Stimulated activated CD4-positive, alpha-beta T cell treated with anti-CD3 and anti-CD28 coated beads, Interleukin-4, amount 100 ng/mL, for 24 hours (primary cell): ENCODE data around the gene TMEM25.
"Not testable (repeated sequence)": the region's sequence is repeated elsewhere in the genome, so short reads cannot be mapped to it uniquely, and the experiment has no call there.

ENCODE experiments used
- DNase-seq: peaks from one replicate; pipeline ENCODE4 v3.0.0-alpha.2; 2020

The TMEM25 gene

DNA sequence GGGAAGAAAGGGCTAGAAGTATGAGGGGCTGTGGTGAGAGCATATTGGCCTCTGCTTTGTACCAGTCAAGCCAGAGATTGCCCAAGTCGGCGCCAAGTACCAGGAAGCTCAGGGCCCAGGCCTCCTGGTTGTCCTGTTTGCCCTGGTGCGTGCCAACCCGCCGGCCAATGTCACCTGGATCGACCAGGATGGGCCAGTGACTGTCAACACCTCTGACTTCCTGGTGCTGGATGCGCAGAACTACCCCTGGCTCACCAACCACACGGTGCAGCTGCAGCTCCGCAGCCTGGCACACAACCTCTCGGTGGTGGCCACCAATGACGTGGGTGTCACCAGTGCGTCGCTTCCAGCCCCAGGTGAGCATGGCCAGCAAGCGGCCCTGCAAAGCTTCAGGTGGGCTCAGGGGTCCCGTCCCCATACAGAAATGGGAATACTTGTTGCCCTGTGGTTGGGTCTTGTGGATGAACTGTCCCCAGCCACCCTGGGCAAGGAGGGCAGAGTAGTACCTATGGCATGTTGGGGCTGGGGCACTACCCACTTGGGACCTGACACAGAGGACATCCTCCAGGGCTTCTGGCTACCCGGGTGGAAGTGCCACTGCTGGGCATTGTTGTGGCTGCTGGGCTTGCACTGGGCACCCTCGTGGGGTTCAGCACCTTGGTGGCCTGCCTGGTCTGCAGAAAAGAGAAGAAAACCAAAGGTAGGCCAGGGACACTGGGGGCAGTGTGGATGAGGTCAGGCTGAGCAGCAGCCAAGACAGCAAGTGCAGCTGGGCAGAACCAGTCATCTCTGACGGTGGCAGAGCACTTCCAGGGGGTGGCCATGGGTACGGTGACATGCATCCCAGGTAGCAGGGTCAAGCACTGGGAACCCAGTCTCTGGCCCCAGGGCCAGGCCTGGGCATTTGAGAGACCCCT lies 2.1 kb downstream of the TMEM25 start:
- DNase-seq: no peak

- no peak for DNase-seq
Observed at GRCh38 chr11:118533769-118534729, 3.1 kb downstream of the TMEM25 start.

GRCh38 chr11:118535261-118535660 lies 4.3 kb downstream of the TMEM25 start:
- no peak for DNase-seq

DNA sequence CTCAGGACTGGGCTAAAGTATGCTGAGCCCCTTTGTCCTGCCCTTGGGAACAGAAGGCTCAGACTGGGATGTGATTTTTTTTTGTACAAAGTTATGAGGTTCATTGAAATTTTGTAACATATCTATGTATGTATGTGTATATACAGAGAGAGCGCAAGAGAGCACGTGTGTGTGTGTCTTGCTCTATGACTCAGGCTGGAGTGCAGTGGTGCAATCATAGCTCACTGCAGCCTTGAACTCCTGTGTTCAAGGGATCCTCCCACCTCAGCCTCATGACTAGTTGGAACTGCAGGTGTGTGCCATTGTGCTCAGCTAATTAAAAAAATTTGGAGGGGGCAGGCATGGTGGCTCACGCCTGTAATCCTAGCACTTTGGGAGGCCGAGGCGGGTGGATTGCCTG lies 5.7 kb downstream of the TMEM25 start:
- no peak for DNase-seq

DNA sequence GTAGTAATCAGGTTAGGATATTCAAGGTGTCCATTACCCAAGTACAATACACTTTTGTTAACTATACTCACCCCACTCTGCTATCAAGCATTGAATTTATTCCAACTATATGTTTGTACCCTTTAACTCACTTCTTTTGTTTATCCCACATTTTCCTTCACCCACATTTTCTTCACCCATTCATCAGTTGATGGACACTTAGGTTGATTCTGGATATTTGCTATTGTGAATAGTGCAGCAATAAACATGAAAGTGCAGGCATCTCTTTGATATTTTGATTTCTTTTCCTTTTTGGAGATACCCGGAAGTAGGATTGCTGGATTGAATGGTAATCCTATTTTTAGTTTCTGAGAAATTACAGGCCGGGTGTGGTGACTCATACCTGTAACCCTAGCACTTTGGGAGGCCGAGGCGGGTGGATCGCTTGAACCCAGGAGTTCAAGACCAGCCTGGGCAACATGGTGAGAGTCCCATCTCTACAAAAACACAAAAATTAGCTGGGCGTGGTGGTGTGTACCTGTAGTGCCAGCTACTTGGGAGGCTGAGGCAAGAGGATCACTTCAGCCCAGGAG lies 6.5 kb downstream of the TMEM25 start:
- DNase-seq: no peak

DNA sequence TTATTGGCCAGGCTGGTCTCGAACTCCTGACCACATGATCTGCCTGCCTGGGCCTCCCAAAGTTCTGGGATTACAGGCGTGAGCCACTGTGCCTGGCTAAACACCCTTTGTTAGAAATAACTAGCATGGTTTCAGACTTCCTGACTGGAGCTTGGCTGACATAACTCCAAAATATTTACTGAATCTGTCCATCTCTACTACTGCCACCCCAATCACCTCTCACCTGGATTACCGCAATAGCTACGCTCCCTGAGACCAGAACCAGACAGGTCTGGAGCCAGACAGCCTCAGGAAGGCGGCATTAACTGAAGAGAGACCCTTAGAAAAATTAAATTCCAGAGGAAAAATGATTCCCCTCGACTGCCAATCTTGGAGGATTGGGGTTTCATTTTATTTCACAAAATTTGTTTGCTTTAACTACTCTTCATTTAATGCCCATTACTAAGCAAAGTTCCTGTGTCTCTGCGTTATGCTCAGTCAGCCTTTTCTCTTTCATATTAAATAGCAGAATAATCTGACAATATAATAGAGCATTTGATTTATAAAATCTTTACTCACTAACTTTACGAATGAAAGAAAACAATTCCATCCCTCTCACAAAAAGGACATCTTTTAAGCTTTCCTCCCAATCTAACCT lies 13.1 kb downstream of the TMEM25 start:
- DNase-seq: no peak

DNA sequence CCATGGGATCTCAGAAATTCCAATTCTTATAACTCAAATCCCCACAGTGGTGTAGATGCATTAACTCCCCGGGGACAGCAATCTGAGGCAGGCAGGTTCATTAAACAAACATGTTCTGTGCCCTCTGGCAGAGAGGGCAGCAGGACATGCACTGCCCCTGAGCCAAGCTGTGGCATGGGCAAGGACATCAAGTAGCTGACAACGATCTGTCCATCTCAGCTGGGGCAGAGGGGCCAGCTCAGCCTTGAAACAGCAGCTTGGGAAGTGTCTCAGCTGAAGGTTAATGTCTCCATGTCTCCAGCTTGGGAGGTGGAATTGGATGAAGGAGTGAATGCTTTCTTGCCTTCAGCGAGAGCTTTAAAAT lies 13.6 kb downstream of the TMEM25 start:
- no peak for DNase-seq

DNA sequence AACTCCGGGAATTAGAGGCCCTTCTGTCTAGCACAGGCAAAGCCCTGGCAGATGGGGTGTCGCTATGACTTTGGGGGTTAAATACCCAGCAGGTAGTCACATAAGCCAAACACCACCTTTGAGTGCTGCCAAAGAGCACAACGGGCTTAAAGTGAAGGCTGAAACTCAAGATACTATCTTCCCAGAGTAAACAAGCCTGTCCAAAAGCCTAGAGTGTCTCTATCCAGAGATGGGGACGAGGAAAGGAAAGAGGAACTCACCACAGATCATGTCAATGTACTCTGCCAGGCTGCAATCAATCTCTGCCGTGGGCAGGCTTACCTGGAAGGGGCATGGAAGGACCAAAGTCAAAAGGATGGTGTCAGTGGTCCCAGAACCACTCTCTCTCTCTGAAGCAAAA lies 14.5 kb downstream of the TMEM25 start:
- no peak for DNase-seq

DNA sequence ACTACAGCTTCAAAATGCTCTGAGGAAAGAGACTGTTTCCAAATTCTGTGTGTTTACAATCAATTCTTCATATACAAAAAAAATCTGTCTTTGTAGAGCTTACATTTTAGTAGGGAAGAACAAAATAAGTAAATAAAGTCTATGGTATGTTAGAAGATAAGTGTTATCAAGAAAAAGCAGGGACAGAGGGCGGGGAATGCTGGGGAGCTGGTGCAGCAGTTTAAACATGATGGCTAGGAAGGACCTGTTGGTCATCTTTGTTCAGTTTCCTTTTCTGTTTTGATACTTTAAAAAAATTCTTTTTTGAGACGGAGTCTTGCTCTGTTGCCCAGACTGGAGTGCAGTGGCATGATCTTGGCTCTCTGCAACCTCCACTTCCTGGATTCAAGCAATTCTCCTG lies 16.1 kb downstream of the TMEM25 start:
- no peak for DNase-seq

DNA sequence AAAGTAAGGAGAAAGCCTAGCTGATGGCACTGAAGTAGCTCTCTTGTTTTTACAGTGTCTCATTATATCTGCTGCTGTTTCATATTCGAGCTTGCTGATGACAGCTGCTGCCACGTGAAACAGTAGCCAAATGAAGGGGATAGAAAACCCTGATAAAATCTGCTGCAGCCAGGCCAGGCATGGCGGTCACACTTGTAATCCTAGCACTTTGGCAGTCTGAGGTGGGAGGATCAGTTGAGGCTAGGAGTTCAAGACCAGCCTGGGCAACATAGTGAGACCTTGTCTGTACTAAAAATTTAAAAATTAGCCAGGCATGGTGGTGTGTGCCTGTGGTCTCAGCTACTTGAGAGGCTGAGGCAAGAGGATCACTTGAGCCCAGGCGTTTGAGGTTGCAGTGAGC lies 21.3 kb downstream of the TMEM25 start:
- DNase-seq: no peak

- no peak for DNase-seq
Observed at GRCh38 chr11:118560806-118561205, 29.8 kb downstream of the TMEM25 start.

DNA sequence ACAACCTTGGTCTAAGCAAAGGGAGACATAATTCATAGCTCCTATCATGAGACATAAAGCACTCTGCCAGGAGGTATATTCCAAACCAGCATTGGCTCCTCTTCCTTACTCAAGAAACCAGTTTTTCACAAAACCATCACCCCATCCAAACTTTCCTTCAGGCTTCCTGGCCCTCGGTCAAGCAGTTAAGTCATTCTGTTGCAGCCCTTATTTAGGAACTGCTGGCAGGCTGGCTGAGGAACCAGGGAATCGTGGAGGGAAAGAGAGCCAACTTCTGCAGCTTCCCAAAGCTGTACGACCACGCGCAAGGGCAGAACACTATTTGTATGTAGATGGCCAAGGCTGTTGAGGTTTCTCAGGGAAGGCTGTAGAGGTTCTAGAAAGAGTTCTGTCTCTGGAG lies 34.1 kb downstream of the TMEM25 start:
- DNase-seq: no peak

DNA sequence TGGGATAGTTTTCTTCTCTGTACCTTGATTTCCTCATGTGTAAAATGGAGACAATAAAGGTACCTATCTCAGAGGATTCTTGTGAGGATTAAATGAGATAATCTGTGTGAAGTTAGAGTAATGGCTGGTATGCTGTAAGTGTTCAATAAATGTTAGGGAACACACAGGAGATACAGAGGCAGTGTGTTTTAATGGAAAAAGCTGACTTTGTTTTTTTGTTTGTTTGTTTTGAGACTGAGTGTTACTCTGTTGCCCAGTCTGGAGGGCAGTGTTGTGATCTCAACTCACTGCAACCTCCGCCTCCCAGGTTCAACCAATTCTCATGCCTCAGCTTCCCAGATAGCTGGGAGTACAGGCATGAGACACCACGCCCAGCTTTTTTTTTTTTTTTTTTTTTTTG lies 38.7 kb downstream of the TMEM25 start:
- DNase-seq: no peak

GRCh38 chr11:118570787-118571186 lies 39.8 kb downstream of the TMEM25 start:
- no peak for DNase-seq

DNA sequence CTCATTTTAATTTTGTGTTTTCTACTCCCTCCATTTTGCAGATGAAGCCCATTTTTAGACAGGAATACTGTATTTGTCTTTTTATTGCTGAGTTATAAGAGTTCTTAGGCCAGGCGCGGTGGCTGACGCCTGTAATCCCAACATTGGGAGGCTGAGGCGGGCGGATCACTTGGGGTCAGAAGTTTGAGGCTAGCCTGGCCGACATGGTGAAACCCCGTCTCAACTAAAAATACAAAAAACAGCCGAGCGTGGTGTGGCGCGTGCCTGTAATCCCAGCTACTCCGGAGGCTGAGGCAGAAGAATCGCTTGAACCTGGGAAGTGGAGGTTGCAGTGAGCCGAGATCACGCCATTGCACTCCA lies 40.7 kb downstream of the TMEM25 start:
- peak; percentile 7 for DNase-seq

GRCh38 chr11:118572061-118572980 lies 41.3 kb downstream of the TMEM25 start, which contains the start of gene ARCN1:
TSS of gene ARCN1 (plus strand) at chr11:118572409. CDS start at chr11:118572548, 139 bp downstream.
- peak; percentile 79 for DNase-seq

GRCh38 chr11:118572981-118573550 lies 42.1 kb downstream of the TMEM25 start:
- peak; percentile 38 for DNase-seq

DNA sequence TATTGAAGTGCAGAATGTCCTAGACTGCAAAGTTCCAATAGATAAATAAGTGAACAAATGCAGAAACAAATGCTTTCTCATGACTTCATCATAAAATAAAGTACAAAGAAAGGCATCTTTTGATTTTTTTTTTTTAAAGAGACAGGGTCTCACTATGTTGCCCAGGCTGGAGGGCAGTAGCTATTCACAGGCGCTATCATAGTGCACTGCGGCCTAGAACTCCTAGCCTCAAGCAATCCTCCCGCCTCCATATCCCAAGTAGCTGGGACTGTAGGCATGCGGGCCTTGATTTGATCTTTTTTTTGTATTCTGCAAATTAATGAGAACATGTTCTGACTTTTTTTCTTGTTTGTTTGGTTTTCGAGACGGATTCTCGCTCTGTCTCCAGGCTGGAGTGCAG lies 43.6 kb downstream of the TMEM25 start:
- DNase-seq: no peak

DNA sequence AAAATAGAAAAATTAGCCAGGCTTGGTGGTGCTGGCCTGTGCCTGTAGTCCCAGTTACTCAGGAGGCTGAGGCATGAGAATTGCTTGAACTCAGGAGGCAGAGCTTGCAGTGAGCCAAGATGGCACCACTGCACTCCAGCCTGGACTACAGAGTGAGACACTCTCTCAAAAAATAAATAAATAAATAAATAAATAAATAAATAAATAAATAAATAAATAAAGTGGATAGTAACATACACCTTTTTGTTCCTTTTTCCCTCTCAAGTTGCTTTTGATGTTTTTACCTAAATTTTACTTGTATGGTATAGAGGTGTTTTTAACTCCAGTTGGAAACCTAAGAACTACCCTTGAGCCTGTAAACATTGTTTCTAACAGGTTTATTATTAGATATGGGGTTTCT lies 47.0 kb downstream of the TMEM25 start:
- DNase-seq: not testable (repeated sequence)

DNA sequence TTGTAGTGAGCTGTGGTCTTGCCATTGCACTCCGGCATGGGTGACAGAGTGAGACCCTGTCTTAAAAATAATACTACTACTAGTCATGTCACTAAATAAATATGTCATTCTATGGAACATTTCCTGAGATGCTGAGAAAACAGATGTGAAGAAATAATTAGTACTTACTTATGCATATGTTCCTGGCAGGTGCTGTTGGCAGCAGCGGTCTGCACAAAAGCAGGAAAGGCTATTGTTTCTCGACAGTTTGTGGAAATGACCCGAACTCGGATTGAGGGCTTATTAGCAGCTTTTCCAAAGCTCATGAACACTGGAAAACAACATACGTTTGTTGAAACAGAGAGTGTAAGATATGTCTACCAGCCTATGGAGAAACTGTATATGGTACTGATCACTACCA lies 50.1 kb downstream of the TMEM25 start:
- no peak for DNase-seq
